ENCODE data around the gene CALHM5. TPM values are rescaled to one million over a fixed set of nuclear protein-coding genes. Genes with fewer than 3 reads are reported as not detected.

The CALHM5 gene
- total RNA-seq, 4 donors from 2014 or later: 0.27 to 3.8 (median 0.64) TPM; not detected in 1

GRCh38 chr6:116568111-116568510 lies 56.7 kb downstream of the CALHM5 start:
- Histone ChIP-seq H3K4me3 (no peak overlapping the region), H3K27me3 (peaks cover 17% of the 10 kb centered on the region), H3K4me1 (peaks cover 11 to 22% (median 15%) of the 10 kb centered on the region in 4 donors), H3K36me3 (no peaks in the 10 kb centered on the region), H3K27ac (no peak overlapping the region), H3K9me3 (no peaks in the 10 kb centered on the region)
- DNase-seq: no peak
- TF ChIP-seq CTCF (IDR thresholded peaks at IDR 0.05) (no peak), POLR2A (IDR thresholded peaks at IDR 0.05) (no peak), EP300 (IDR thresholded peaks at IDR 0.05; ENCODE audit: low read depth) (no peak), POLR2AphosphoS5 (IDR thresholded peaks at IDR 0.05) (no peak)
- in situ Hi-C loops (cut with MboI; ENCODE audit: low pct_ligation_motif_present in 1 of 4, low pct_unique_long_range_greater_than_20kb in 1 of 4, low sequenced_read_pairs in 3 of 4): no loop called here
- intact Hi-C loops (cut with DNase I; ENCODE audit: low total_unique reads): no loop called here

GRCh38 chr6:116568821-116569755 lies 57.6 kb downstream of the CALHM5 start:
- H3K4me1 ChIP-seq: peaks cover 11 to 28% (median 18%) of the 10 kb centered on the region in 4 donors
- WGBS, 2 donors (ENCODE audit: low coverage in 1 of 2): 57 to 65% methylated on average over 6 to 7 of the region's 7 CpGs
- no peaks in the 10 kb centered on the region for H3K9me3 ChIP-seq
- intact Hi-C loops (cut with DNase I; ENCODE audit: low total_unique reads) (no loop called here), in situ Hi-C loops (cut with MboI; ENCODE audit: low pct_ligation_motif_present in 1 of 4, low pct_unique_long_range_greater_than_20kb in 1 of 4, low sequenced_read_pairs in 3 of 4) (no loop called here)
- no peaks in the 10 kb centered on the region for H3K36me3 ChIP-seq
- TF ChIP-seq POLR2AphosphoS5 (IDR thresholded peaks at IDR 0.05) (no peak), EP300 (IDR thresholded peaks at IDR 0.05; ENCODE audit: low read depth) (no peak), POLR2A (IDR thresholded peaks at IDR 0.05) (no peak), CTCF (IDR thresholded peaks at IDR 0.05) (no peak)
- H3K27ac ChIP-seq: no peak overlapping the region
- peaks cover 13% of the 10 kb centered on the region for H3K27me3 ChIP-seq
- DNase-seq: no peak
- H3K4me3 ChIP-seq: no peak overlapping the region

GRCh38 chr6:116570856-116571682 lies 59.6 kb downstream of the CALHM5 start, which contains the start of gene RWDD1:
RWDD1 (plus strand) TSS chr6:116571504; CDS start chr6:116571583, 79 bp downstream.
- H3K9me3 ChIP-seq: no peaks in the 10 kb centered on the region
- peaks cover 11 to 26% (median 18%) of the 10 kb centered on the region in 4 donors for H3K4me1 ChIP-seq
- peak within 1 kb of the TSS; percentile 93 to 96 (median 94) for H3K27ac ChIP-seq
- in situ Hi-C loops (cut with MboI; ENCODE audit: low pct_ligation_motif_present in 1 of 4, low pct_unique_long_range_greater_than_20kb in 1 of 4, low sequenced_read_pairs in 3 of 4): no loop called here
- peak; percentile 99 for DNase-seq
- peaks cover 0 to 3% (median 0%) of the 10 kb centered on the region in 4 donors for H3K36me3 ChIP-seq
- no peaks in the 10 kb centered on the region for H3K27me3 ChIP-seq
- 0% methylated on average over 18 to 62 of the region's 62 CpGs for WGBS, 2 donors (ENCODE audit: low coverage in 1 of 2)
- intact Hi-C loops (cut with DNase I; ENCODE audit: low total_unique reads): no loop called here
- H3K4me3 ChIP-seq: peak within 1 kb of the TSS; percentile 74 to 89 (median 81)
- TF ChIP-seq EP300 (IDR thresholded peaks at IDR 0.05; ENCODE audit: low read depth) (no peak), POLR2A (IDR thresholded peaks at IDR 0.05) (peak; percentile 78), POLR2AphosphoS5 (IDR thresholded peaks at IDR 0.05) (peak; percentile 72 to 89 (median 85)), CTCF (IDR thresholded peaks at IDR 0.05) (peak in 3 of 5 experiments; percentile 5 to 42 (median 20))

GRCh38 chr6:116571683-116572000 lies 60.2 kb downstream of the CALHM5 start:
- Histone ChIP-seq H3K27me3 (no peaks in the 10 kb centered on the region), H3K27ac (peak overlapping the region; percentile 93 to 96 (median 94)), H3K9me3 (no peaks in the 10 kb centered on the region), H3K4me1 (peaks cover 11 to 29% (median 18%) of the 10 kb centered on the region in 4 donors), H3K4me3 (peak overlapping the region; percentile 74 to 89 (median 80)), H3K36me3 (peaks cover 0 to 3% (median 0%) of the 10 kb centered on the region in 4 donors)
- DNase-seq: no peak
- in situ Hi-C loops (cut with MboI; ENCODE audit: low pct_ligation_motif_present in 1 of 4, low pct_unique_long_range_greater_than_20kb in 1 of 4, low sequenced_read_pairs in 3 of 4): no loop called here
- WGBS, 2 donors (ENCODE audit: low coverage in 1 of 2): 0% methylated on average over 10 to 12 of the region's 12 CpGs
- TF ChIP-seq POLR2A (IDR thresholded peaks at IDR 0.05) (no peak), EP300 (IDR thresholded peaks at IDR 0.05; ENCODE audit: low read depth) (no peak), CTCF (IDR thresholded peaks at IDR 0.05) (no peak), POLR2AphosphoS5 (IDR thresholded peaks at IDR 0.05) (no peak)
- intact Hi-C loops (cut with DNase I; ENCODE audit: low total_unique reads): no loop called here
